A549 (cell line): ENCODE results near the gene NRXN3. TPM values are rescaled to one million over a fixed set of nuclear protein-coding genes. Genes with fewer than 3 reads are reported as not detected.

Experiments
- ATAC-seq, 2 experiments: fragments of 200-7000 bp in 1 of 2; fragments of >200 bp in 1 of 2; cut with Nextera tagmentation in 1 of 2; cut with Tn5 transposase in 1 of 2; 3 replicates each; pipeline versions ENCODE4 v1.8.0 to v1.9.1; 2018 to 2020; ENCODE audit warnings: mild to moderate bottlenecking in 1 of 2, moderate library complexity in 1 of 2
- CTCF ChIA-PET: fragments of 300-600 bp; sonication (Branson Sonifier 250); formaldehyde crosslinking; extraction: SDS; loops from one replicate; lab custom pipeline; 2021; ENCODE audit warnings: antibody characterized with exemption, inconsistent platforms; lab: Yijun Ruan, JAX
- POLR2A ChIA-PET: fragments of 350-600 bp; formaldehyde crosslinking; extraction: SDS; loops from one replicate; lab custom pipeline; 2021; ENCODE audit warnings: antibody characterized with exemption, inconsistent platforms; lab: Yijun Ruan, JAX
- DNase-seq, 2 experiments: peaks; one replicate each; pipeline versions ENCODE4 v3.0.0 to v3.0.0-alpha.2; 2011 to 2016; ENCODE audit warnings: low read depth in 1 of 2, low spot score in 1 of 2
- FAIRE-seq: peaks from 2 replicates; lab custom pipeline; 2011; peaks lifted over from hg19 to GRCh38; lab: Jason Lieb, UNC
- H3K27ac ChIP-seq, 2 experiments: fragments of >200 bp; sonication (Bioruptor Twin); formaldehyde crosslinking; 3 replicates each; pipeline ENCODE4 v1.5.1; 2016 to 2017
- H3K4me1 ChIP-seq: fragments of >200 bp; sonication (Bioruptor Twin); formaldehyde crosslinking; 3 replicates; pipeline ENCODE4 v1.6.1; 2016
- H3K4me2 ChIP-seq: fragments of >200 bp; sonication (Bioruptor Twin); formaldehyde crosslinking; 3 replicates; pipeline ENCODE4 v1.6.1; 2016
- H3K4me3 ChIP-seq: fragments of >200 bp; sonication (Bioruptor Twin); formaldehyde crosslinking; 3 replicates; pipeline ENCODE4 v1.5.1; 2016
- H3K9me3 ChIP-seq: fragments of >200 bp; sonication (Bioruptor Twin); formaldehyde crosslinking; 3 replicates; pipeline ENCODE4 v1.6.1; 2016
- CHD2 ChIP-seq: fragments of 150-350 bp; IDR thresholded peaks from 2 replicates; pipeline ENCODE4 v1.6.1; 2014; ENCODE audit warnings: low read length; ENCODE audit not compliant: partially characterized antibody
- CHD4 ChIP-seq: fragments of 200-600 bp; sonication (generic); IDR thresholded peaks from 2 replicates; pipeline ENCODE4 v1.6.1; 2016; ENCODE audit warnings: antibody characterized with exemption, mild to moderate bottlenecking, borderline replicate concordance
- EHF ChIP-seq: fragments of 250-450 bp; sonication (Bioruptor Pico); IDR thresholded peaks from 2 replicates; pipeline ENCODE4 v1.5.0; 2020; ENCODE audit warnings: mild to moderate bottlenecking
- EP300 ChIP-seq, 2 experiments: fragments of >200 bp; sonication (Bioruptor Twin); formaldehyde crosslinking; IDR thresholded peaks; 2 replicates in 1 of 2; 3 replicates in 1 of 2; pipeline ENCODE4 v1.6.1; 2016 to 2017
- ESRRA ChIP-seq: fragments of 150-350 bp; IDR thresholded peaks from 2 replicates; pipeline ENCODE4 v1.6.1; 2014; ENCODE audit warnings: mild to moderate bottlenecking, low read length, borderline replicate concordance
- FOXS1 ChIP-seq: fragments of 250-450 bp; sonication (Bioruptor Pico); IDR thresholded peaks from 2 replicates; pipeline ENCODE4 v1.5.0; 2020; ENCODE audit warnings: mild to moderate bottlenecking, moderate library complexity
- HDAC2 ChIP-seq: fragments of 200-600 bp; sonication (generic); IDR thresholded peaks from 2 replicates; pipeline ENCODE4 v1.6.1; 2016
- HEYL ChIP-seq: fragments of 250-450 bp; sonication (Bioruptor Pico); IDR thresholded peaks from 2 replicates; pipeline ENCODE4 v1.8.0; 2021; ENCODE audit warnings: mild to moderate bottlenecking, moderate library complexity
- HOXA7 ChIP-seq: fragments of 250-450 bp; sonication (Bioruptor Pico); IDR thresholded peaks from 2 replicates; pipeline ENCODE4 v1.5.0; 2020; ENCODE audit warnings: mild to moderate bottlenecking, moderate library complexity
- HOXB13 ChIP-seq: fragments of 250-450 bp; sonication (Bioruptor Pico); IDR thresholded peaks from 2 replicates; pipeline ENCODE4 v1.5.0; 2020; ENCODE audit warnings: low read depth, mild to moderate bottlenecking, moderate library complexity
- HOXB5 ChIP-seq: fragments of 250-450 bp; sonication (Bioruptor Pico); IDR thresholded peaks from 2 replicates; pipeline ENCODE4 v1.5.0; 2020; ENCODE audit warnings: mild to moderate bottlenecking, moderate library complexity
- KDM1A ChIP-seq: fragments of 200-600 bp; sonication (generic); IDR thresholded peaks from 2 replicates; pipeline ENCODE4 v1.6.1; 2016; ENCODE audit warnings: low read depth, mild to moderate bottlenecking
- KDM5A ChIP-seq: fragments of 200-600 bp; sonication (generic); IDR thresholded peaks from 2 replicates; pipeline ENCODE4 v1.6.1; 2016; ENCODE audit warnings: antibody characterized with exemption, mild to moderate bottlenecking
- MAFK ChIP-seq: fragments of 450-650 bp; IDR thresholded peaks from 2 replicates; pipeline ENCODE4 v1.6.1; 2014; ENCODE audit not compliant: partially characterized antibody
- POLR2A ChIP-seq: IDR thresholded peaks from 2 replicates; pipeline ENCODE4 v1.6.1; 2012; ENCODE audit warnings: mild to moderate bottlenecking, low read length
- POLR2AphosphoS2 ChIP-seq: conservative IDR thresholded peaks from 2 replicates; pipeline ENCODE4 v1.6.1; 2012; ENCODE audit warnings: low read length, improper control_type of control experiment, inconsistent platforms
- RAD21 ChIP-seq, 2 experiments: fragments of >200 bp in 1 of 2; sonication (Bioruptor Twin) in 1 of 2; formaldehyde crosslinking in 1 of 2; IDR thresholded peaks in 1 of 2; conservative IDR thresholded peaks in 1 of 2; 2 replicates in 1 of 2; 3 replicates in 1 of 2; pipeline ENCODE4 v1.6.1; 2012 to 2018; ENCODE audit warnings: inconsistent platforms in 1 of 2
- RARB ChIP-seq: fragments of 250-450 bp; sonication (Bioruptor Pico); IDR thresholded peaks from 2 replicates; pipeline ENCODE4 v1.8.0; 2021; ENCODE audit warnings: mild to moderate bottlenecking, moderate library complexity
- RCOR1 ChIP-seq: fragments of 150-350 bp; IDR thresholded peaks from 2 replicates; pipeline ENCODE4 v1.6.1; 2014; ENCODE audit warnings: antibody characterized with exemption, low read length, low read depth
- SMC3 ChIP-seq: fragments of >200 bp; sonication (Bioruptor Twin); formaldehyde crosslinking; IDR thresholded peaks from 3 replicates; pipeline ENCODE4 v1.6.1; 2018; ENCODE audit warnings: inconsistent platforms
- SREBF2 ChIP-seq: fragments of 450-650 bp; IDR thresholded peaks from 2 replicates; pipeline ENCODE4 v1.6.1; 2014; ENCODE audit warnings: mild to moderate bottlenecking, moderate library complexity
- TP53 ChIP-seq: fragments of 250-450 bp; sonication (Bioruptor Pico); IDR thresholded peaks from 2 replicates; pipeline ENCODE4 v1.5.0; 2021; ENCODE audit warnings: mild to moderate bottlenecking, moderate library complexity
- WGBS: methylation state at CpG from one replicate; pipeline ENCODE4 v1.1.6; 2017; ENCODE audit errors: missing lambda C conversion rate; 5-methylcytosine and 5-hydroxymethylcytosine counted together
- polyA plus RNA-seq, 4 experiments: library from polyadenylated mRNA; depleted of rRNA in 3 of 4; stranded (reverse); fragments of >200 nt; fragmentation: RNase III in 1 of 4; extraction: RNeasy Plus Mini Kit Qiagen cat#74134 plus additional on column Dnase treatment in 1 of 4; gene quantifications; 2 replicates in 3 of 4; 3 replicates in 1 of 4; pipeline ENCODE4 v1.2.3, GENCODE V29; 2011 to 2017
- TF ChIP-seq, protein P1 (sequence below): fragments of 250-450 bp; sonication (Bioruptor Pico); IDR thresholded peaks from 2 replicates; pipeline ENCODE4 v1.5.0; 2020; ENCODE audit warnings: low read depth, mild to moderate bottlenecking, moderate library complexity
- TF ChIP-seq, protein P2 (sequence below): fragments of 150-350 bp; IDR thresholded peaks from 2 replicates; pipeline ENCODE4 v1.6.1; 2014; ENCODE audit warnings: low read depth, mild to moderate bottlenecking, low read length
- TF ChIP-seq, protein P3 (sequence below): IDR thresholded peaks from 2 replicates; pipeline ENCODE4 v1.6.1; 2012; ENCODE audit warnings: low read depth, borderline replicate concordance
- TF ChIP-seq, protein P4 (sequence below): fragments of 250-450 bp; sonication (Bioruptor Pico); IDR thresholded peaks from 2 replicates; pipeline ENCODE4 v1.5.0; 2021; ENCODE audit warnings: mild to moderate bottlenecking, moderate library complexity, borderline replicate concordance
- TF ChIP-seq, protein P5 (sequence below): fragments of >200 bp; sonication (Bioruptor Twin); formaldehyde crosslinking; IDR thresholded peaks from 3 replicates; pipeline ENCODE4 v1.5.1; 2016
- TF ChIP-seq, protein P6 (sequence below): IDR thresholded peaks from 2 replicates; pipeline ENCODE4 v1.6.1; 2012

Gene NRXN3
- polyA plus RNA-seq, 2 of the 4 experiments (the other 2 are of a cell fraction): 0.62 to 2.3 TPM

DNA sequence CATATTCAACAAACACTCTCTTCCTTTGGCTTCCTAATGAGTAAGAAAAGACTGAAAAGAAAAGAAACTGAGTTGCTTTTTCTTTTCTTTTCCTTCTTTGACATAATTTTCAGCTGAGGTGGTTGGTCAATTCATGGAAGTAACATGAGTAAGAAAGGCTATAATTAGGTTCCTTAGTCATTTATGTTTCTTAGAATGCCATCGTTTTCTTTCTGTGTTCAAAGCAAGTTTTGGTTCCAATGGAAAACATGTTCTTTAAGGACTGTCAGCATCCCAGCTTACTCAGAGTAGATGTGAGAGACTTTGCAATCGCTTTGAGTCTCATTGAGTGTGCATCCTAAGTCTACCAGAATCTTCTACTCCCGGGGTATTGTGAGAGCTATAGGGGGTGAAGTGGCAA lies 1158.7 kb downstream of the NRXN3 start:
- H3K9me3 ChIP-seq: no peaks in the 10 kb centered on the region
- ATAC-seq (no peak), DNase-seq (no peak), FAIRE-seq (no peak)
- TF ChIP-seq, protein P1, sequence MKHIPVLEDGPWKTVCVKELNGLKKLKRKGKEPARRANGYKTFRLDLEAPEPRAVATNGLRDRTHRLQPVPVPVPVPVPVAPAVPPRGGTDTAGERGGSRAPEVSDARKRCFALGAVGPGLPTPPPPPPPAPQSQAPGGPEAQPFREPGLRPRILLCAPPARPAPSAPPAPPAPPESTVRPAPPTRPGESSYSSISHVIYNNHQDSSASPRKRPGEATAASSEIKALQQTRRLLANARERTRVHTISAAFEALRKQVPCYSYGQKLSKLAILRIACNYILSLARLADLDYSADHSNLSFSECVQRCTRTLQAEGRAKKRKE: no peak
- TF ChIP-seq FOXS1 (no peak), CHD4 (no peak), EHF (CRISPR knock-in tag) (no peak), HOXB5 (CRISPR knock-in tag) (no peak), RAD21 (conservative IDR thresholded peaks at IDR 0.05 in 1 of 2, IDR thresholded peaks at IDR 0.05 in 1 of 2) (no peak), HOXB13 (CRISPR knock-in tag) (no peak), RCOR1 (no peak), TP53 (CRISPR knock-in tag) (no peak), SMC3 (no peak), CHD2 (no peak), HOXA7 (CRISPR knock-in tag) (no peak), SREBF2 (no peak), POLR2AphosphoS2 (no peak), EP300 (IDR thresholded peaks at IDR 0.05) (no peak)
- TF ChIP-seq, protein P2, sequence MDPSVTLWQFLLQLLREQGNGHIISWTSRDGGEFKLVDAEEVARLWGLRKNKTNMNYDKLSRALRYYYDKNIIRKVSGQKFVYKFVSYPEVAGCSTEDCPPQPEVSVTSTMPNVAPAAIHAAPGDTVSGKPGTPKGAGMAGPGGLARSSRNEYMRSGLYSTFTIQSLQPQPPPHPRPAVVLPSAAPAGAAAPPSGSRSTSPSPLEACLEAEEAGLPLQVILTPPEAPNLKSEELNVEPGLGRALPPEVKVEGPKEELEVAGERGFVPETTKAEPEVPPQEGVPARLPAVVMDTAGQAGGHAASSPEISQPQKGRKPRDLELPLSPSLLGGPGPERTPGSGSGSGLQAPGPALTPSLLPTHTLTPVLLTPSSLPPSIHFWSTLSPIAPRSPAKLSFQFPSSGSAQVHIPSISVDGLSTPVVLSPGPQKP: no peak
- POLR2A ChIA-PET: no interaction called here
- no peaks in the 10 kb centered on the region for H3K4me1 ChIP-seq
- CTCF ChIA-PET: interaction anchor here (0.6 to 1.4 kb wide), 2 partner anchors 24 to 238 kb away, joined by 3 read pairs; no protein-coding TSS in a partner anchor
- H3K4me2 ChIP-seq: no peak overlapping the region
- WGBS: 7% methylated on average over 3 of the region's 3 CpGs
- no peak overlapping the region for H3K4me3 ChIP-seq
- H3K27ac ChIP-seq: no peak overlapping the region

DNA sequence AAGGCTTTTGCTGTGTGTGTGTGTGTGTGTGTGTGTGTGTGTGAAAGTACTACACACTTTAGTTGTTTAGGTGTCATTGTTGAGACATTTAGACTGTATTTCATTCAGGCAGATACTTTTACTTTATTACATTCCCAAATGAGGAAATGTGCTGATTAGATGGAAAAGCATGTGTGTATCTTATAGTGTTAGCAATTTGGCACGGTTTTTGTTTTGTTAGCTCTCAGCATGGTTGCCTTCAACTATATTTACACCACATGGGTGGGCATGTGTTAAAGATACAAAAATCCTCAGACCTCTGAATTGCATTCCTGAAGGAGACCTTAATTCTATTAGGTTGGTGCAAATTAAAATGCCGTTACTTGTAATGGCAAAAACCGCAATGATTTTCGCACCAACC lies 1161.7 kb downstream of the NRXN3 start:
- DNase-seq (no peak), ATAC-seq (no peak), FAIRE-seq (no peak)
- ChIA-PET POLR2A (no interaction called here), CTCF (no interaction called here)
- Histone ChIP-seq H3K4me3 (no peak overlapping the region), H3K4me2 (no peak overlapping the region), H3K27ac (no peak overlapping the region), H3K9me3 (peaks cover 10% of the 10 kb centered on the region; the same call in 1 of the 3 replicates), H3K4me1 (no peaks in the 10 kb centered on the region)
- WGBS: 54% methylated on average over 4 of the region's 4 CpGs
- no peak for TF ChIP-seq KDM1A
- peak; percentile 11 for TF ChIP-seq MAFK

DNA sequence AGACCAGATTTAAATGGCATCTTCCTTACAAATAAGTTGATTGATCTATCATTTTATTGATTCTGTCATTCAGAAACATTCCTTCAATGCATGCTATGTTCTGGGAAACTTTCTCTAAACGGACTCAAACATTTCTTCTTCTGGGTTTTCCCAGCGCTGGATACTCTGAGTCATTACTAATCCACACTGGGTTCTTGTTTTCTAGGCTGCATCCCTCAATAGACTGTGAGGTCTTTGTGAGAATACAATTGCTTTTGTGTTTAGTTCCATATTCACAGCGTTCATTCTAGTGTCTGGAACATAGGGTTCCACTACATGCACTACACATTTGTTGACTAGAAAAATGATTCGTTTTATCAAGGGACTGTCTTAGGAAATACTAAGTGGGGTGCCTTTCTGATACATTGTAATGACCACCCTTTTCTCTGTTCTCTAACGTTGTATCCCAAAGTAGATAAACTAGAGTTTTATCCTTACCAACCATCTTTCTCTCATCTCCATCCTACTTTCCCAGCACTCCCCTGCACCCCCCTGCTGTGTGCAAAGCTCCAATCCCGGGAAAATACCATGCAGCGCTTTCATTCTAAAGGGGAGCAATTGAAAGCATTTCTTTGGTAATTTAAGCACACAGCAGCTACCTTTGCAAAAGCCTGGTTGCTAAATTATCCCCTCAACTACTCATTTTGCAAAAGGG lies 1162.5 kb downstream of the NRXN3 start:
- no peak for ATAC-seq
- Histone ChIP-seq H3K4me3 (no peak overlapping the region), H3K4me1 (no peaks in the 10 kb centered on the region), H3K4me2 (no peak overlapping the region), H3K27ac (no peak overlapping the region)
- no peak for DNase-seq
- ChIA-PET POLR2A (no interaction called here), CTCF (no interaction called here)
- 9% methylated on average over 7 of the region's 7 CpGs for WGBS
- FAIRE-seq: no peak
- TF ChIP-seq RAD21 (conservative IDR thresholded peaks at IDR 0.05 in 1 of 2, IDR thresholded peaks at IDR 0.05 in 1 of 2) (no peak), KDM5A (no peak), HEYL (no peak), RARB (CRISPR knock-in tag) (no peak), ESRRA (no peak), POLR2A (no peak), SREBF2 (no peak), HDAC2 (no peak), EHF (CRISPR knock-in tag) (no peak)
- TF ChIP-seq, protein P3, sequence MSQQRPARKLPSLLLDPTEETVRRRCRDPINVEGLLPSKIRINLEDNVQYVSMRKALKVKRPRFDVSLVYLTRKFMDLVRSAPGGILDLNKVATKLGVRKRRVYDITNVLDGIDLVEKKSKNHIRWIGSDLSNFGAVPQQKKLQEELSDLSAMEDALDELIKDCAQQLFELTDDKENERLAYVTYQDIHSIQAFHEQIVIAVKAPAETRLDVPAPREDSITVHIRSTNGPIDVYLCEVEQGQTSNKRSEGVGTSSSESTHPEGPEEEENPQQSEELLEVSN: no peak
- TF ChIP-seq, protein P4, sequence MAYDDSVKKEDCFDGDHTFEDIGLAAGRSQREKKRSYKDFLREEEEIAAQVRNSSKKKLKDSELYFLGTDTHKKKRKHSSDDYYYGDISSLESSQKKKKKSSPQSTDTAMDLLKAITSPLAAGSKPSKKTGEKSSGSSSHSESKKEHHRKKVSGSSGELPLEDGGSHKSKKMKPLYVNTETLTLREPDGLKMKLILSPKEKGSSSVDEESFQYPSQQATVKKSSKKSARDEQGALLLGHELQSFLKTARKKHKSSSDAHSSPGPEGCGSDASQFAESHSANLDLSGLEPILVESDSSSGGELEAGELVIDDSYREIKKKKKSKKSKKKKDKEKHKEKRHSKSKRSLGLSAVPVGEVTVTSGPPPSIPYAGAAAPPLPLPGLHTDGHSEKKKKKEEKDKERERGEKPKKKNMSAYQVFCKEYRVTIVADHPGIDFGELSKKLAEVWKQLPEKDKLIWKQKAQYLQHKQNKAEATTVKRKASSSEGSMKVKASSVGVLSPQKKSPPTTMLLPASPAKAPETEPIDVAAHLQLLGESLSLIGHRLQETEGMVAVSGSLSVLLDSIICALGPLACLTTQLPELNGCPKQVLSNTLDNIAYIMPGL (CRISPR knock-in tag): no peak
- TF ChIP-seq, protein P5, sequence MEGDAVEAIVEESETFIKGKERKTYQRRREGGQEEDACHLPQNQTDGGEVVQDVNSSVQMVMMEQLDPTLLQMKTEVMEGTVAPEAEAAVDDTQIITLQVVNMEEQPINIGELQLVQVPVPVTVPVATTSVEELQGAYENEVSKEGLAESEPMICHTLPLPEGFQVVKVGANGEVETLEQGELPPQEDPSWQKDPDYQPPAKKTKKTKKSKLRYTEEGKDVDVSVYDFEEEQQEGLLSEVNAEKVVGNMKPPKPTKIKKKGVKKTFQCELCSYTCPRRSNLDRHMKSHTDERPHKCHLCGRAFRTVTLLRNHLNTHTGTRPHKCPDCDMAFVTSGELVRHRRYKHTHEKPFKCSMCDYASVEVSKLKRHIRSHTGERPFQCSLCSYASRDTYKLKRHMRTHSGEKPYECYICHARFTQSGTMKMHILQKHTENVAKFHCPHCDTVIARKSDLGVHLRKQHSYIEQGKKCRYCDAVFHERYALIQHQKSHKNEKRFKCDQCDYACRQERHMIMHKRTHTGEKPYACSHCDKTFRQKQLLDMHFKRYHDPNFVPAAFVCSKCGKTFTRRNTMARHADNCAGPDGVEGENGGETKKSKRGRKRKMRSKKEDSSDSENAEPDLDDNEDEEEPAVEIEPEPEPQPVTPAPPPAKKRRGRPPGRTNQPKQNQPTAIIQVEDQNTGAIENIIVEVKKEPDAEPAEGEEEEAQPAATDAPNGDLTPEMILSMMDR: no peak
- TF ChIP-seq, protein P6, sequence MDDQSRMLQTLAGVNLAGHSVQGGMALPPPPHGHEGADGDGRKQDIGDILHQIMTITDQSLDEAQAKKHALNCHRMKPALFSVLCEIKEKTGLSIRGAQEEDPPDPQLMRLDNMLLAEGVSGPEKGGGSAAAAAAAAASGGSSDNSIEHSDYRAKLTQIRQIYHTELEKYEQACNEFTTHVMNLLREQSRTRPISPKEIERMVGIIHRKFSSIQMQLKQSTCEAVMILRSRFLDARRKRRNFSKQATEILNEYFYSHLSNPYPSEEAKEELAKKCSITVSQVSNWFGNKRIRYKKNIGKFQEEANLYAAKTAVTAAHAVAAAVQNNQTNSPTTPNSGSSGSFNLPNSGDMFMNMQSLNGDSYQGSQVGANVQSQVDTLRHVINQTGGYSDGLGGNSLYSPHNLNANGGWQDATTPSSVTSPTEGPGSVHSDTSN: no peak
- TF ChIP-seq, all 56 proteins: peak for 0
- H3K9me3 ChIP-seq: peaks cover 10% of the 10 kb centered on the region; the same call in 1 of the 3 replicates
